Ishikawa (cell line): ENCODE results near the gene LRFN2.

ENCODE experiments used
- CEBPB ChIP-seq: IDR thresholded peaks from 2 replicates; pipeline ENCODE4 v1.6.1; 2012
- CREB1 ChIP-seq: IDR thresholded peaks from 2 replicates; pipeline ENCODE4 v1.6.1; 2012; ENCODE audit warnings: low read depth
- EGR1 ChIP-seq: IDR thresholded peaks from 2 replicates; pipeline ENCODE4 v1.6.1; 2012
- EP300 ChIP-seq: IDR thresholded peaks from 2 replicates; pipeline ENCODE4 v1.6.1; 2012; ENCODE audit warnings: borderline replicate concordance
- FOXM1 ChIP-seq: IDR thresholded peaks from 2 replicates; pipeline ENCODE4 v1.6.1; 2012; ENCODE audit warnings: low read depth, borderline replicate concordance
- MAX ChIP-seq: IDR thresholded peaks from 2 replicates; pipeline ENCODE4 v1.6.1; 2012
- NFIC ChIP-seq: IDR thresholded peaks from 2 replicates; pipeline ENCODE4 v1.6.1; 2012
- RAD21 ChIP-seq: IDR thresholded peaks from 2 replicates; pipeline ENCODE4 v1.6.1; 2012; ENCODE audit warnings: low read depth
- REST ChIP-seq: IDR thresholded peaks from 2 replicates; pipeline ENCODE4 v1.6.1; 2012; ENCODE audit warnings: low read depth, mild to moderate bottlenecking
- TAF1 ChIP-seq: IDR thresholded peaks from 2 replicates; pipeline ENCODE4 v1.6.1; 2012; ENCODE audit warnings: low read depth, mild to moderate bottlenecking
- TCF12 ChIP-seq: IDR thresholded peaks from 2 replicates; pipeline ENCODE4 v1.6.1; 2012; ENCODE audit warnings: low read depth
- TEAD4 ChIP-seq: IDR thresholded peaks from 2 replicates; pipeline ENCODE4 v1.6.1; 2012
- USF1 ChIP-seq: IDR thresholded peaks from 2 replicates; pipeline ENCODE4 v1.6.1; 2012
- YY1 ChIP-seq: IDR thresholded peaks from 2 replicates; pipeline ENCODE4 v1.6.1; 2012; ENCODE audit warnings: low read depth
- ZBTB7A ChIP-seq: IDR thresholded peaks from 2 replicates; pipeline ENCODE4 v1.6.1; 2012; ENCODE audit warnings: low read depth

The LRFN2 gene

GRCh38 chr6:40588480-40588879 is 1.3 kb upstream of the LRFN2 start:
- TF ChIP-seq NFIC (no peak), TEAD4 (no peak), CREB1 (no peak), CEBPB (no peak), REST (no peak)

- TF ChIP-seq EGR1 (no peak), TAF1 (no peak), TEAD4 (no peak), MAX (no peak), YY1 (no peak), RAD21 (no peak), TCF12 (no peak), NFIC (no peak), USF1 (no peak), REST (no peak), ZBTB7A (no peak)
These were observed 863 bp upstream of the LRFN2 start for GRCh38 chr6:40588070-40588384.

- TF ChIP-seq TEAD4 (no peak), YY1 (no peak), FOXM1 (no peak), MAX (no peak), NFIC (no peak), EP300 (no peak), CEBPB (no peak), TCF12 (no peak), CREB1 (no peak)
These were observed 579 bp downstream of the LRFN2 start for GRCh38 chr6:40586369-40587201.

GRCh38 chr6:40585651-40586269 is 1.4 kb downstream of the LRFN2 start:
- TF ChIP-seq TEAD4 (no peak), YY1 (no peak), EP300 (no peak), NFIC (no peak), FOXM1 (no peak), CEBPB (no peak), CREB1 (no peak), RAD21 (no peak), TCF12 (no peak)

- no peak for TF ChIP-seq CEBPB
- no peak for TF ChIP-seq EGR1
- no peak for TF ChIP-seq RAD21
- no peak for TF ChIP-seq TAF1
- TF ChIP-seq YY1, result no peak
- TF ChIP-seq FOXM1, result no peak
- no peak for TF ChIP-seq NFIC
- TF ChIP-seq REST, result no peak
- no peak for TF ChIP-seq USF1
- no peak for TF ChIP-seq TCF12
- TF ChIP-seq CREB1, result no peak
- TF ChIP-seq ZBTB7A, result no peak
- no peak for TF ChIP-seq TEAD4
- no peak for TF ChIP-seq EP300
- no peak for TF ChIP-seq MAX
These were observed 1.9 kb downstream of the LRFN2 start for GRCh38 chr6:40585223-40585622.
